NCI-H82 treated with DMSO at 0.1 percent for 48 hours (cell line): ENCODE data around the gene LAMA4.

Experiments
- DNase-seq: peaks from one replicate; lab custom pipeline; 2025; ENCODE audit not compliant: unreplicated experiment; lab: John Stamatoyannopoulos, UW

Gene LAMA4

GRCh38 chr6:112253841-112254816, at the start of gene LAMA4:
Gene LAMA4 (minus strand): TSS chr6:112254567. CDS start chr6:112254150, 417 bp downstream.
- no peak for DNase-seq

- DNase-seq = no peak
Observed at GRCh38 chr6:112302142-112302705, 47.9 kb upstream of the LAMA4 start.

- no peak for DNase-seq
Observed at GRCh38 chr6:112300896-112301295, 46.5 kb upstream of the LAMA4 start.

- no peak for DNase-seq
Observed at GRCh38 chr6:112298816-112299281, 44.5 kb upstream of the LAMA4 start.

GRCh38 chr6:112298021-112298745, 43.8 kb upstream of the LAMA4 start:
- DNase-seq = no peak

GRCh38 chr6:112296694-112297093, 42.3 kb upstream of the LAMA4 start:
- DNase-seq = no peak

- DNase-seq = peak; percentile 13
Observed at GRCh38 chr6:112296122-112296521, 41.8 kb upstream of the LAMA4 start.

- DNase-seq = no peak
Observed at GRCh38 chr6:112291161-112291762, 36.9 kb upstream of the LAMA4 start.

- DNase-seq = no peak
Observed at GRCh38 chr6:112289038-112289566, 34.7 kb upstream of the LAMA4 start.

- no peak for DNase-seq
Observed at GRCh38 chr6:112288475-112288874, 34.1 kb upstream of the LAMA4 start.

- no peak for DNase-seq
Observed at GRCh38 chr6:112287577-112288225, 33.3 kb upstream of the LAMA4 start.

- DNase-seq = no peak
Observed at GRCh38 chr6:112286500-112287144, 32.3 kb upstream of the LAMA4 start.

GRCh38 chr6:112286010-112286409, 31.6 kb upstream of the LAMA4 start:
- no peak for DNase-seq

- no peak for DNase-seq
Observed at GRCh38 chr6:112284603-112285002, 30.2 kb upstream of the LAMA4 start.

GRCh38 chr6:112283621-112284020, 29.3 kb upstream of the LAMA4 start:
- DNase-seq = no peak

- no peak for DNase-seq
Observed at GRCh38 chr6:112281821-112282615, 27.7 kb upstream of the LAMA4 start.

- DNase-seq = no peak
Observed at GRCh38 chr6:112279031-112279935, 24.9 kb upstream of the LAMA4 start.

GRCh38 chr6:112275365-112275764, 21.0 kb upstream of the LAMA4 start:
- no peak for DNase-seq
